Muscle of leg (tissue), 11 donors: ENCODE results near the gene MSANTD1. TPM values are rescaled to one million over a fixed set of nuclear protein-coding genes. Genes with fewer than 3 reads are reported as not detected.

ENCODE experiments used
- DNase-seq: peaks from one replicate; pipeline ENCODE4 v3.0.0; 2013
- H3K27ac ChIP-seq: one replicate; pipeline ENCODE4 v1.5.1; 2013; ENCODE audit warnings: mild to moderate bottlenecking, low read length, control low read depth
- H3K27me3 ChIP-seq: one replicate; pipeline ENCODE4 v1.6.1; 2013; ENCODE audit warnings: low read length; ENCODE audit not compliant: control insufficient read depth, insufficient read depth
- H3K36me3 ChIP-seq: one replicate; pipeline ENCODE4 v1.6.1; 2013; ENCODE audit warnings: low read length; ENCODE audit not compliant: control insufficient read depth, insufficient read depth
- H3K4me1 ChIP-seq: one replicate; pipeline ENCODE4 v1.6.1; 2013; ENCODE audit warnings: low read length; ENCODE audit not compliant: control insufficient read depth, insufficient read depth
- H3K4me3 ChIP-seq: one replicate; pipeline ENCODE4 v1.5.1; 2013; ENCODE audit warnings: low read length, control low read depth
- H3K9me3 ChIP-seq: replicated peaks from 2 replicates; pipeline ENCODE4 v1.6.1; 2013; ENCODE audit warnings: low read depth, low read length; ENCODE audit not compliant: control insufficient read depth
- WGBS: methylation state at CpG from one replicate; pipeline ENCODE4 v1.1.5; 2013; ENCODE audit warnings: missing lambda C conversion rate; ENCODE audit not compliant: insufficient coverage; 5-methylcytosine and 5-hydroxymethylcytosine counted together
- polyA plus RNA-seq, 8 donors: library from polyadenylated mRNA; unstranded; fragments of 120-200 nt; gene quantifications; one replicate each; pipeline versions ENCODE4 v1.2.1 to v1.2.3, GENCODE V29; 2013; ENCODE audit warnings: inconsistent platforms in 1 of 8, low replicate concordance in 1 of 8; ENCODE audit not compliant: insufficient read length in 8 of 8, insufficient read depth in 1 of 8
- total RNA-seq: library from RNA; stranded (reverse); fragments of 120-200 nt; gene quantifications from one replicate; pipeline ENCODE4 v1.2.4, GENCODE V29; 2013

The MSANTD1 gene
- total and polyA plus RNA-seq, 9 donors, result 0.25 to 0.89 (median 0.75) TPM

DNA sequence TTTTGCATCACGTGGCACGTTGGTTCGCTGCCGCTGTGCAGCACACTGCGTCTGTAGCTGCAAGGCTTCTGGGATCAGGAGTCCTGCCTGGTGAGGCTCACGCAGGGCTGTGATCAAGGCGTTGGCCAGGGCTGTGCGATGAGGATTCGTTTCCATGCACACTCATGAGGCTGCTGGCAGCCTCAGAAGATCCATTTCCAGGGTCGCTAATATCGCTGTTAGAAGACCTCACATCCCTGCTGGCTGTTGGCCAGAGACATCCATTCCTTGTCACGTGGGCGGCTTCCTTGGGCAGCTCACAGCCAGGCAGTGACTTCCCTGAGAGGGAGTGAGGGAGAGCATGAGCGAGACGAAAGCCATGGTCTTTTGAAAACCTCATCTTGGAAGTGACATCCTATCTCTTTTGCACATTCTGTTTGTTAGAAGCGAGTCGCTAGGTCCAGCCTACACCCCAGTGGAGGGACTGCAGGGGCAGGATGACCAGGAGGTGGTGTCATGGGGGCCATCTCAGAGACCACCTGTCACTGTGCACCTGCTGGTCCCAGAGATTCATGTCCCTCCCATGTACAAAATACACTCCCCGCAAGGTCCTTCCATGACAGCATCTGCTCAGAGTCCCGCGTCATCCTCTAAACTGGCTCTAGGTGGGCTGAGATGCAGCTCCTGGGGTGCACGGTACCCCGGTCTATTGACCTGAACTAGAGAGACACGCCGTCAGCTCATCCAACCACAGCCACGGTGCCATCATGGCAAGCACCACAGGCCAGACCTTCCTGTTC lies 56.1 kb downstream of the MSANTD1 start:
- peak overlapping the region; percentile 54 for H3K27ac ChIP-seq
- H3K4me3 ChIP-seq, result no peak overlapping the region

DNA sequence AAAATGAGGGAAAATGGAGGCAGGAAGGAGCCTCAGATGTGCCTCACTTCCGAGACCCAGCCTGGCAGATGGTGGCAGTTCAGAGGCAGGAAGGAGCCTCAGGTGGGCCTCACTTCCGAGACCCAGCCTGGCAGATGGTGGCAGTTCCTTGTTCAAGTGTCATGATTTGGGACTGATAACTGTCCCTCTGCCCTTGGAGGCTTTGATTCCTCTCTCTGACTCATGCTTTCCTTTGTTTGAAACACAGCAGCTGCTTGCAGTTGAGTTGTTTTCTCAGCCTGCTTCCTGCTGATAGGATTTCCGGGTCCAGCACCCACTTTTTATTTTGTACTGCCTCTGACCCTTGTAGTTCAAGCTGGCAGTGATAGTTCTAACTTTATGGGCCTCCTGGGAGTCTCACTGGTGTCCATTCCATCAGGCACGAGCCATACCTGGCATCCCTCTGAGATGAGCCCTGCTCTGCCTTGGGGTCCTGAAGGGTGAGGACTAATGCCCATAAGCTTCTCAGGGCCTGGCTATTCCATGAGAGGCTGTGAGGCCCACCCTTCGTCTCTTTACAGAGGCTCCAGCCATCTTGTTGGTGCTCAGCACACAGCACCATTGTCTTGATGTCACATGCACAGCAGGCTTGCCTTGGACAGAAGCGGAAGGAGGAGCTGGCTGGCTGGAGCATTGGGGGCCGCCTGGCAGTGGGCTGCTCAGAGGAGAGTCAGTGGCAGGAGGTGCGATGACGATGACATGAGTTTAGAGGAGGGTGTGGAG lies 56.8 kb downstream of the MSANTD1 start:
- 80% methylated on average over 8 of the region's 9 CpGs for WGBS
- Histone ChIP-seq H3K4me3 (no peak overlapping the region), H3K4me1 (peaks cover 52% of the 10 kb centered on the region), H3K36me3 (no peaks in the 10 kb centered on the region), H3K27ac (peak overlapping the region; percentile 54), H3K27me3 (no peaks in the 10 kb centered on the region), H3K9me3 (no peaks in the 10 kb centered on the region)
- DNase-seq, result peak; percentile 61

More for the DNA sequence above, 56.1 kb downstream of the MSANTD1 start:
- 38% methylated on average over 19 of the region's 25 CpGs for WGBS
- DNase-seq, result peak; percentile 83
- Histone ChIP-seq H3K4me1 (peaks cover 57% of the 10 kb centered on the region), H3K9me3 (no peaks in the 10 kb centered on the region), H3K36me3 (no peaks in the 10 kb centered on the region), H3K27me3 (no peaks in the 10 kb centered on the region)

Other genes starting within 250 kb of the MSANTD1 start
- gene HTT-AS, start 174.6 kb upstream of the MSANTD1 start, total RNA-seq, result not detected
- gene HTT-AS, start 174.6 kb upstream of the MSANTD1 start, polyA plus RNA-seq, result under 1 TPM in 1 of 8 donors, not detected in 7; 0.30 TPM
- 22.2 TPM for gene HTT, start 174.5 kb upstream of the MSANTD1 start, total RNA-seq
- gene HTT, start 174.5 kb upstream of the MSANTD1 start, polyA plus RNA-seq, result 10 to 100 TPM; 16.5 to 29.6 (median 22.9) TPM
- gene RGS12, start 43.9 kb downstream of the MSANTD1 start, total RNA-seq, result 25.2 TPM
- 10 to 100 TPM; 26.8 to 49.2 (median 35.3) TPM for gene RGS12, start 43.9 kb downstream of the MSANTD1 start, polyA plus RNA-seq
- gene HGFAC, start 192.8 kb downstream of the MSANTD1 start, total RNA-seq, result 0.80 TPM
- gene HGFAC, start 192.8 kb downstream of the MSANTD1 start, polyA plus RNA-seq, result 1 to 10 TPM in 6 of 8 donors, under 1 TPM in 2; 0.51 to 2.5 (median 1.6) TPM
- 14.2 TPM for gene DOK7, start 214.1 kb downstream of the MSANTD1 start, total RNA-seq
- gene DOK7, start 214.1 kb downstream of the MSANTD1 start, polyA plus RNA-seq, result 10 to 100 TPM; 11.4 to 23.9 (median 18.6) TPM